GM12878 (cell line): ENCODE data around the gene EEPD1. TPM values are rescaled to one million over a fixed set of nuclear protein-coding genes. Genes with fewer than 3 reads are reported as not detected.

ENCODE experiments used
- CBX5 ChIP-seq: sonication (generic); IDR thresholded peaks from 2 replicates; pipeline ENCODE4 v1.6.1; 2016; ENCODE audit warnings: low read depth, moderate library complexity, mild to moderate bottlenecking, inconsistent platforms
- CHD2 ChIP-seq: IDR thresholded peaks from 2 replicates; pipeline ENCODE4 v1.6.1; 2011; ENCODE audit warnings: low read depth, low read length, improper control_type of control experiment, borderline replicate concordance
- CREM ChIP-seq: IDR thresholded peaks from 2 replicates; pipeline ENCODE4 v1.6.1; 2014; ENCODE audit warnings: antibody characterized with exemption, low read depth
- EP300 ChIP-seq, 2 experiments: fragments of 150-350 bp in 1 of 2; IDR thresholded peaks; 2 replicates each; pipeline ENCODE4 v1.6.1; 2011 to 2012; ENCODE audit warnings: low read depth in 2 of 2, low read length in 2 of 2, borderline replicate concordance in 1 of 2, improper control_type of control experiment in 1 of 2, inconsistent platforms in 1 of 2; ENCODE audit not compliant: control insufficient read depth in 1 of 2
- FOXM1 ChIP-seq: IDR thresholded peaks from 2 replicates; pipeline ENCODE4 v1.6.1; 2012; ENCODE audit warnings: low read depth, mild to moderate bottlenecking, inconsistent platforms, low read length, moderate library complexity
- HDGF ChIP-seq: fragments of 450-650 bp; IDR thresholded peaks from 2 replicates; pipeline ENCODE4 v1.6.1; 2016; ENCODE audit warnings: antibody characterized with exemption
- IKZF1 ChIP-seq: fragments of 450-650 bp; conservative IDR thresholded peaks from 2 replicates; pipeline ENCODE4 v1.6.1; 2017; ENCODE audit warnings: antibody characterized with exemption, mild to moderate bottlenecking
- NBN ChIP-seq: fragments of 450-650 bp; IDR thresholded peaks from 2 replicates; pipeline ENCODE4 v1.6.1; 2016
- NR2F1 ChIP-seq: fragments of 450-650 bp; conservative IDR thresholded peaks from 2 replicates; pipeline ENCODE4 v1.6.1; 2017; ENCODE audit warnings: mild to moderate bottlenecking
- RUNX3 ChIP-seq: IDR thresholded peaks from 2 replicates; pipeline ENCODE4 v1.6.1; 2012; ENCODE audit warnings: low read length, inconsistent platforms
- YY1 ChIP-seq: IDR thresholded peaks from 2 replicates; pipeline ENCODE4 v1.6.1; 2011; ENCODE audit warnings: low read depth, mild to moderate bottlenecking, low read length
- ZZZ3 ChIP-seq: IDR thresholded peaks from 2 replicates; pipeline ENCODE4 v1.6.1; 2011; ENCODE audit warnings: low read depth; ENCODE audit not compliant: control insufficient read depth, insufficient read length
- polyA plus RNA-seq, 11 experiments: library from polyadenylated mRNA; depleted of rRNA in 4 of 11; unstranded in 6 of 11; stranded (reverse) in 5 of 11; fragments of >200 nt; fragmentation: Nextera tagmentation in 4 of 11; fragmentation: Illumina TruSeq in 1 of 11; extraction: Ambion mirVana in 4 of 11; extraction: Trizol in 1 of 11; gene quantifications; 1 replicate in 1 of 11; 2 replicates in 10 of 11; pipeline versions ENCODE4 v1.2.1 to v1.2.3, GENCODE V29; 2011 to 2016; ENCODE audit warnings: inconsistent platforms in 2 of 11, missing spikeins in 2 of 11, low read depth in 1 of 11
- total RNA-seq, 4 experiments: library from RNA; depleted of rRNA in 3 of 4; stranded (reverse); fragments of >200 nt in 3 of 4; fragmentation: Illumina TruSeq in 1 of 4; extraction: Trizol in 1 of 4; gene quantifications; 2 replicates each; pipeline versions ENCODE4 v1.2.1 to v1.2.3, GENCODE V29; 2013 to 2021
- TF ChIP-seq, protein P1 (sequence below): fragments of 450-650 bp; formaldehyde crosslinking; IDR thresholded peaks from 2 replicates; pipeline ENCODE4 v1.4.0; 2020; ENCODE audit warnings: mild to moderate bottlenecking, moderate library complexity

Gene EEPD1
- total and polyA plus RNA-seq, 10 of the 15 experiments (the other 5 are each of a cell fraction or from before 2014, with no cell fraction given), result 0.24 to 2.8 (median 0.86) TPM; not detected in 1

GRCh38 chr7:36283711-36284130, 130.7 kb downstream of the EEPD1 start (continued):
- TF ChIP-seq, protein P1, sequence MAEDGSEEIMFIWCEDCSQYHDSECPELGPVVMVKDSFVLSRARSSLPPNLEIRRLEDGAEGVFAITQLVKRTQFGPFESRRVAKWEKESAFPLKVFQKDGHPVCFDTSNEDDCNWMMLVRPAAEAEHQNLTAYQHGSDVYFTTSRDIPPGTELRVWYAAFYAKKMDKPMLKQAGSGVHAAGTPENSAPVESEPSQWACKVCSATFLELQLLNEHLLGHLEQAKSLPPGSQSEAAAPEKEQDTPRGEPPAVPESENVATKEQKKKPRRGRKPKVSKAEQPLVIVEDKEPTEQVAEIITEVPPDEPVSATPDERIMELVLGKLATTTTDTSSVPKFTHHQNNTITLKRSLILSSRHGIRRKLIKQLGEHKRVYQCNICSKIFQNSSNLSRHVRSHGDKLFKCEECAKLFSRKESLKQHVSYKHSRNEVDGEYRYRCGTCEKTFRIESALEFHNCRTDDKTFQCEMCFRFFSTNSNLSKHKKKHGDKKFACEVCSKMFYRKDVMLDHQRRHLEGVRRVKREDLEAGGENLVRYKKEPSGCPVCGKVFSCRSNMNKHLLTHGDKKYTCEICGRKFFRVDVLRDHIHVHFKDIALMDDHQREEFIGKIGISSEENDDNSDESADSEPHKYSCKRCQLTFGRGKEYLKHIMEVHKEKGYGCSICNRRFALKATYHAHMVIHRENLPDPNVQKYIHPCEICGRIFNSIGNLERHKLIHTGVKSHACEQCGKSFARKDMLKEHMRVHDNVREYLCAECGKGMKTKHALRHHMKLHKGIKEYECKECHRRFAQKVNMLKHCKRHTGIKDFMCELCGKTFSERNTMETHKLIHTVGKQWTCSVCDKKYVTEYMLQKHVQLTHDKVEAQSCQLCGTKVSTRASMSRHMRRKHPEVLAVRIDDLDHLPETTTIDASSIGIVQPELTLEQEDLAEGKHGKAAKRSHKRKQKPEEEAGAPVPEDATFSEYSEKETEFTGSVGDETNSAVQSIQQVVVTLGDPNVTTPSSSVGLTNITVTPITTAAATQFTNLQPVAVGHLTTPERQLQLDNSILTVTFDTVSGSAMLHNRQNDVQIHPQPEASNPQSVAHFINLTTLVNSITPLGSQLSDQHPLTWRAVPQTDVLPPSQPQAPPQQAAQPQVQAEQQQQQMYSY (CRISPR knock-in tag), result no peak
- TF ChIP-seq NBN (peak; percentile 54; the same call in 1 of the 2 replicates), CREM (0 out of 2 replicates have a peak, but pooled peaks have one; percentile 18), RUNX3 (peak; percentile 62), IKZF1 (peak; percentile 49), HDGF (peak; percentile 13; the same call in 1 of the 2 replicates), FOXM1 (no peak), CBX5 (no peak), CHD2 (0 out of 2 replicates have a peak, but pooled peaks have one; percentile 20), NR2F1 (peak; percentile 74; the same call in 1 of the 2 replicates), ZZZ3 (no peak), YY1 (0 out of 2 replicates have a peak, but pooled peaks have one; percentile 8), EP300 (IDR thresholded peaks at IDR 0.05; ENCODE audit: borderline replicate concordance in 1 of 2, control insufficient read depth in 1 of 2, low read depth in 2 of 2, low read length in 2 of 2) (0 out of 4 replicates have a peak, but pooled peaks of 1 of the 2 experiments have one; percentile 7)
- TF ChIP-seq, all 136 proteins: peak for 17
